Testis (tissue), 3 donors: ENCODE data around the gene PLEKHD1. TPM values are rescaled to one million over a fixed set of nuclear protein-coding genes. Genes with fewer than 3 reads are reported as not detected.

Source experiments
- DNase-seq: peaks from one replicate; pipeline ENCODE4 v3.0.0-alpha.2; 2019
- H3K27ac ChIP-seq, 2 donors: fragments of 200-600 bp; sonication (generic); one replicate each; pipeline ENCODE4 v1.5.1; 2019
- H3K27me3 ChIP-seq: fragments of 200-600 bp; sonication (generic); one replicate; pipeline ENCODE4 v1.5.1; 2019
- H3K36me3 ChIP-seq: fragments of 200-600 bp; sonication (generic); one replicate; pipeline ENCODE4 v1.5.1; 2017; ENCODE audit warnings: low read depth; ENCODE audit errors: missing control alignments
- H3K4me1 ChIP-seq: fragments of 200-600 bp; sonication (generic); one replicate; pipeline ENCODE4 v1.5.1; 2019
- H3K4me3 ChIP-seq, 2 donors: fragments of 200-600 bp; sonication (generic); one replicate each; pipeline ENCODE4 v1.5.1; 2017 to 2019
- H3K9me3 ChIP-seq: fragments of 200-600 bp; sonication (generic); one replicate; pipeline ENCODE4 v1.5.1; 2017
- POLR2A ChIP-seq: fragments of 450-650 bp; IDR thresholded peaks from one replicate; pipeline ENCODE4 v1.6.1; 2017; ENCODE audit warnings: antibody characterized with exemption, mild to moderate bottlenecking, moderate library complexity
- WGBS, 2 donors: methylation state at CpG; one replicate each; pipeline ENCODE4 v1.1.5; 2018; 5-methylcytosine and 5-hydroxymethylcytosine counted together
- intact Hi-C: fragments of 100-400 bp; cut with DNase I; formaldehyde crosslinking; loops from one replicate; pipeline ENCODE4 v1.15.1; 2023; ENCODE audit warnings: low total_unique reads
- polyA plus RNA-seq: library from polyadenylated mRNA; stranded (reverse); fragments of 350-450 nt; fragmentation: Illumina TruSeq; extraction: RNeasy Lipid Tissue Mini Kit (QIAGEN cat#74804); gene quantifications from one replicate; pipeline ENCODE4 v1.2.3, GENCODE V29; 2014; ENCODE audit warnings: low read depth, low replicate concordance; ENCODE audit not compliant: insufficient read depth
- total RNA-seq, 2 donors: library from RNA; depleted of rRNA; stranded (reverse); fragments of >200 nt; gene quantifications; one replicate each; pipeline ENCODE4 v1.2.3, GENCODE V29; 2016
- TF ChIP-seq, protein P1 (sequence below), 3 experiments: fragments of 450-650 bp in 2 of 3; fragments of 200-600 bp in 1 of 3; sonication (generic) in 1 of 3; IDR thresholded peaks; one replicate each; pipeline ENCODE4 v1.5.1; 2016 to 2019; ENCODE audit warnings: antibody characterized with exemption in 3 of 3, mild to moderate bottlenecking in 2 of 3, moderate library complexity in 1 of 3

The PLEKHD1 gene
- total and polyA plus RNA-seq, 3 donors from 2014 or later, result 0.87 to 1.9 (median 1.1) TPM

DNA sequence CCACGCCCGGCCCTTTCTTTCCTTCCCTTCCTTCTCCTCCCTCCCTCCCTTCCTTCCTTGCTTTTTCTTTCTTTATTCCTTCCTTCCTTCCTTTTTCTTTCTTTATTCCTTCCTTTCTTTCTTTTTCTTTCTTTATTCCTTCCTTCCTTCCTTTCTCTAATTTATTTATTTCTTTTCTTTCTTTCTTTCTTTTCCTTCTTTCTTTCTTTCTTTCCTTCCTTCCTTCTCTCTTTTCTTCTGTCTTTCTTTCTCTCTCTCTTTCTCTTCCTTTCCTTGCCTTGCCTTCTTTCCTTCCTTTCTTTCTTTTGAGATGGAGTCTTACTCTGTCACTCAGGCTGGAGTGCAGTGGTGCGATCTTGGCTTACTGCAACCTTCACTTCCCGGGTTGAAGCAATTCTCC is 74.2 kb downstream of the PLEKHD1 start:
- TF ChIP-seq, protein P1, sequence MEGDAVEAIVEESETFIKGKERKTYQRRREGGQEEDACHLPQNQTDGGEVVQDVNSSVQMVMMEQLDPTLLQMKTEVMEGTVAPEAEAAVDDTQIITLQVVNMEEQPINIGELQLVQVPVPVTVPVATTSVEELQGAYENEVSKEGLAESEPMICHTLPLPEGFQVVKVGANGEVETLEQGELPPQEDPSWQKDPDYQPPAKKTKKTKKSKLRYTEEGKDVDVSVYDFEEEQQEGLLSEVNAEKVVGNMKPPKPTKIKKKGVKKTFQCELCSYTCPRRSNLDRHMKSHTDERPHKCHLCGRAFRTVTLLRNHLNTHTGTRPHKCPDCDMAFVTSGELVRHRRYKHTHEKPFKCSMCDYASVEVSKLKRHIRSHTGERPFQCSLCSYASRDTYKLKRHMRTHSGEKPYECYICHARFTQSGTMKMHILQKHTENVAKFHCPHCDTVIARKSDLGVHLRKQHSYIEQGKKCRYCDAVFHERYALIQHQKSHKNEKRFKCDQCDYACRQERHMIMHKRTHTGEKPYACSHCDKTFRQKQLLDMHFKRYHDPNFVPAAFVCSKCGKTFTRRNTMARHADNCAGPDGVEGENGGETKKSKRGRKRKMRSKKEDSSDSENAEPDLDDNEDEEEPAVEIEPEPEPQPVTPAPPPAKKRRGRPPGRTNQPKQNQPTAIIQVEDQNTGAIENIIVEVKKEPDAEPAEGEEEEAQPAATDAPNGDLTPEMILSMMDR (IDR thresholded peaks at IDR 0.05), result no peak
- no peak for TF ChIP-seq POLR2A
- H3K27me3 ChIP-seq, result no peaks in the 10 kb centered on the region
- intact Hi-C loops, result no loop called here
- WGBS, 2 donors, result 89 to 91% methylated on average over 4 of the region's 4 CpGs
- H3K4me1 ChIP-seq, result no peaks in the 10 kb centered on the region
- DNase-seq, result no peak
- H3K27ac ChIP-seq, result no peak overlapping the region
- H3K9me3 ChIP-seq, result no peaks in the 10 kb centered on the region
- no peaks in the 10 kb centered on the region for H3K36me3 ChIP-seq
- H3K4me3 ChIP-seq, result no peak overlapping the region

DNA sequence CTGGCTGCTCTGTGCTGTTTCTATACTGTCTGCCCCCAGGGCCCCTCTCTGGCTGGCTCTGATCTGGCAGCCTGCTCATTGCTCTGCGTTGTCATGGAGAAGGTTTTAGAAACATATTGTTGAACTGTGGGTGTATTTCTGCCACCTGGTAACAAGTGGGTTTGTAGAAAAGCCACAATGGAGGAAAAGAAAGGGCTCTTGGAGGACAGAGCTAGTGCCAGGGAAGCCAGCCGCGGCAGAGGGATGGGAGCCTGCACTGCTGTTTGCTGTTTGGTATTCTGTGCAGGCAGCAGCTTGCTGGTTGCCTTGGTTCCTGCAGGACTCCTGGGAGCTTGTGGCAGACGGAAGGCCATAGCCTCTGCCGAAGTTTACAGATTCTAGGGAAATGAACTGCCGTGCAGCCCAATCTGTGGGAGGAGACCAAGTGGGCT is 75.1 kb downstream of the PLEKHD1 start:
- 38 to 47% methylated on average over 6 of the region's 6 CpGs for WGBS, 2 donors
- Histone ChIP-seq H3K27ac (no peak overlapping the region), H3K27me3 (no peaks in the 10 kb centered on the region), H3K4me3 (no peak overlapping the region), H3K4me1 (no peaks in the 10 kb centered on the region), H3K9me3 (no peaks in the 10 kb centered on the region), H3K36me3 (no peaks in the 10 kb centered on the region)
- intact Hi-C loops, result no loop called here
- no peak for DNase-seq
- TF ChIP-seq, protein P1 (IDR thresholded peaks at IDR 0.05), result no peak
- TF ChIP-seq POLR2A, result no peak

- Histone ChIP-seq H3K36me3 (no peaks in the 10 kb centered on the region), H3K27me3 (no peaks in the 10 kb centered on the region), H3K27ac (no peak overlapping the region), H3K9me3 (no peaks in the 10 kb centered on the region), H3K4me3 (no peak overlapping the region), H3K4me1 (no peaks in the 10 kb centered on the region)
- no peak for TF ChIP-seq POLR2A
- TF ChIP-seq, protein P1 (IDR thresholded peaks at IDR 0.05), result no peak
- no peak for DNase-seq
- intact Hi-C loops, result no loop called here
- 89 to 91% methylated on average over 7 of the region's 7 CpGs for whole genome bisulfite sequencing, 2 donors
These were observed 76.3 kb downstream of the PLEKHD1 start for GRCh38 chr14:69560826-69561225.

- no peak for TF ChIP-seq POLR2A
- TF ChIP-seq, protein P1 (IDR thresholded peaks at IDR 0.05), result no peak
- no peak for DNase-seq
- Histone ChIP-seq H3K9me3 (no peaks in the 10 kb centered on the region), H3K36me3 (no peaks in the 10 kb centered on the region), H3K27me3 (no peaks in the 10 kb centered on the region), H3K27ac (no peak overlapping the region), H3K4me3 (no peak overlapping the region), H3K4me1 (no peaks in the 10 kb centered on the region)
- intact Hi-C loops, result no loop called here
These were observed 77.4 kb downstream of the PLEKHD1 start for GRCh38 chr14:69561893-69562292.

DNA sequence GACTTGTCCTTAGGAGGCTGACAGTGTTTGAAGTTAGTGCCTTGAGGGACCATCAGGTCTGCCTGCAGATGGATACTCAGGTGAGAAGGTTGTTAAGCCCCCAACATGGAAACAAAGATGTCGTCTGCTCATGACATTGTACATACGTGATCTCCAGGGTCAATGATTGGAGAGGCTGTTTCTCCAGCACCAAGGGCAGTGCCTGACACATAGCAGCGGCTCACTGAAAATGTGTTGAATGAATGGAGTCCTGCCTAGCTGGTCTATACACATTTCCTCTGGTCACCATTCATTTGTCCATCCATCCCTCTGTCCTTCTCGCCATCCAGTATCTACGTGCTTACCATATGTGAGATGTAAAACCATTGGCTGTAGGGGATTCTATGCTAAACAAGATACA is 83.0 kb downstream of the PLEKHD1 start:
- Histone ChIP-seq H3K27me3 (no peaks in the 10 kb centered on the region), H3K27ac (no peak overlapping the region), H3K4me3 (no peak overlapping the region), H3K4me1 (peaks cover 3% of the 10 kb centered on the region), H3K36me3 (no peaks in the 10 kb centered on the region), H3K9me3 (no peaks in the 10 kb centered on the region)
- intact Hi-C loops, result no loop called here
- 84 to 88% methylated on average over 5 of the region's 5 CpGs for WGBS, 2 donors
- DNase-seq, result no peak
- TF ChIP-seq, protein P1 (IDR thresholded peaks at IDR 0.05), result no peak
- no peak for TF ChIP-seq POLR2A
